ENCODE measurements around the gene CACNG6.

Gene CACNG6

GRCh38 chr19:53951436-53951835 lies 40.0 kb upstream of the CACNG6 start:
- no peak overlapping the region for H3K23ac ChIP-seq (ENCODE audit: low read length)
- H3K79me2 ChIP-seq (ENCODE audit: control insufficient read depth, insufficient read depth, low read length, poor library complexity), result no peaks in the 10 kb centered on the region
- H4K91ac ChIP-seq (ENCODE audit: low read depth, low read length), result no peak overlapping the region
- no peaks in the 10 kb centered on the region for H3K79me1 ChIP-seq (ENCODE audit: low read length)
- DNase-seq, result no peak
- H2AK5ac ChIP-seq (ENCODE audit: low read length), result no peak overlapping the region
- H4K12ac ChIP-seq (ENCODE audit: low read depth, low read length), result no peak overlapping the region
- H3K4ac ChIP-seq (ENCODE audit: low read depth, low read length), result no peak overlapping the region
- no peak overlapping the region for H3K4me2 ChIP-seq (ENCODE audit: low read length)
- H3K27me3 ChIP-seq (ENCODE audit: insufficient read depth, low read length), result no peaks in the 10 kb centered on the region
- no peak overlapping the region for H3K27ac ChIP-seq (ENCODE audit: low read depth, low read length)
- WGBS (ENCODE audit: extremely low coverage, insufficient coverage, insufficient read length), result no CpG with 5 or more reads among the region's 11 CpGs
- no peak overlapping the region for H2BK12ac ChIP-seq (ENCODE audit: low read length)
- no peak overlapping the region for H3K18ac ChIP-seq (ENCODE audit: low read length)
- H2AFZ ChIP-seq (ENCODE audit: insufficient read depth, low read length, poor library complexity), result no peak overlapping the region
- H4K8ac ChIP-seq (ENCODE audit: low read depth, low read length), result no peak overlapping the region
- peaks cover 2% of the 10 kb centered on the region for H3K9me3 ChIP-seq (ENCODE audit: insufficient read depth, low read depth, low read length)
- no peak overlapping the region for H2BK5ac ChIP-seq (ENCODE audit: low read depth, low read length, poor library complexity)
- no peak overlapping the region for H3K4me3 ChIP-seq (ENCODE audit: low read depth, low read length)
- H3K14ac ChIP-seq (ENCODE audit: low read length), result no peak overlapping the region
- no peak overlapping the region for H3K9ac ChIP-seq (ENCODE audit: low read length)
- H3K4me1 ChIP-seq (ENCODE audit: control insufficient read depth in 1 of 2, insufficient read depth in 2 of 2, low read length in 2 of 2), result no peaks in the 10 kb centered on the region
- H3K36me3 ChIP-seq (ENCODE audit: control insufficient read depth in 1 of 2, insufficient read depth in 2 of 2, low read length in 2 of 2), result no peaks in the 10 kb centered on the region
- no peak overlapping the region for H2BK120ac ChIP-seq (ENCODE audit: insufficient read depth, low read length, poor library complexity)

GRCh38 chr19:53951947-53952346 lies 39.5 kb upstream of the CACNG6 start:
- no peak for DNase-seq
- H3K23ac ChIP-seq (ENCODE audit: low read length), result peak overlapping the region; percentile 22
- no peaks in the 10 kb centered on the region for H3K79me1 ChIP-seq (ENCODE audit: low read length)
- no peak overlapping the region for H3K4me3 ChIP-seq (ENCODE audit: low read depth, low read length)
- no peaks in the 10 kb centered on the region for H3K79me2 ChIP-seq (ENCODE audit: control insufficient read depth, insufficient read depth, low read length, poor library complexity)
- H3K9ac ChIP-seq (ENCODE audit: low read length), result no peak overlapping the region
- WGBS (ENCODE audit: extremely low coverage, insufficient coverage, insufficient read length), result no CpG with 5 or more reads among the region's 9 CpGs
- no peak overlapping the region for H3K18ac ChIP-seq (ENCODE audit: low read length)
- no peak overlapping the region for H2BK120ac ChIP-seq (ENCODE audit: insufficient read depth, low read length, poor library complexity)
- H4K12ac ChIP-seq (ENCODE audit: low read depth, low read length), result no peak overlapping the region
- H4K91ac ChIP-seq (ENCODE audit: low read depth, low read length), result no peak overlapping the region
- no peak overlapping the region for H3K4ac ChIP-seq (ENCODE audit: low read depth, low read length)
- H3K14ac ChIP-seq (ENCODE audit: low read length), result no peak overlapping the region
- no peak overlapping the region for H2BK12ac ChIP-seq (ENCODE audit: low read length)
- H2AK5ac ChIP-seq (ENCODE audit: low read length), result no peak overlapping the region
- H3K4me2 ChIP-seq (ENCODE audit: low read length), result no peak overlapping the region
- no peaks in the 10 kb centered on the region for H3K4me1 ChIP-seq (ENCODE audit: control insufficient read depth in 1 of 2, insufficient read depth in 2 of 2, low read length in 2 of 2)
- H3K36me3 ChIP-seq (ENCODE audit: control insufficient read depth in 1 of 2, insufficient read depth in 2 of 2, low read length in 2 of 2), result no peaks in the 10 kb centered on the region
- H2AFZ ChIP-seq (ENCODE audit: insufficient read depth, low read length, poor library complexity), result no peak overlapping the region
- no peak overlapping the region for H2BK5ac ChIP-seq (ENCODE audit: low read depth, low read length, poor library complexity)
- H3K27ac ChIP-seq (ENCODE audit: low read depth, low read length), result no peak overlapping the region
- no peak overlapping the region for H4K8ac ChIP-seq (ENCODE audit: low read depth, low read length)
- no peaks in the 10 kb centered on the region for H3K27me3 ChIP-seq (ENCODE audit: insufficient read depth, low read length)
- H3K9me3 ChIP-seq (ENCODE audit: insufficient read depth, low read depth, low read length), result peaks cover 2% of the 10 kb centered on the region

GRCh38 chr19:53953383-53953782 lies 38.1 kb upstream of the CACNG6 start:
- Histone ChIP-seq H3K14ac (ENCODE audit: low read length) (no peak overlapping the region), H3K79me2 (ENCODE audit: control insufficient read depth, insufficient read depth, low read length, poor library complexity) (no peaks in the 10 kb centered on the region), H3K9me3 (ENCODE audit: insufficient read depth, low read depth, low read length) (peaks cover 2% of the 10 kb centered on the region), H3K4me3 (ENCODE audit: low read depth, low read length) (no peak overlapping the region), H4K12ac (ENCODE audit: low read depth, low read length) (no peak overlapping the region), H3K9ac (ENCODE audit: low read length) (no peak overlapping the region), H4K91ac (ENCODE audit: low read depth, low read length) (no peak overlapping the region), H4K8ac (ENCODE audit: low read depth, low read length) (no peak overlapping the region), H3K18ac (ENCODE audit: low read length) (no peak overlapping the region), H3K4me2 (ENCODE audit: low read length) (no peak overlapping the region), H2AK5ac (ENCODE audit: low read length) (no peak overlapping the region), H2AFZ (ENCODE audit: insufficient read depth, low read length, poor library complexity) (no peak overlapping the region), H2BK5ac (ENCODE audit: low read depth, low read length, poor library complexity) (no peak overlapping the region), H3K23ac (ENCODE audit: low read length) (no peak overlapping the region), H3K27ac (ENCODE audit: low read depth, low read length) (no peak overlapping the region), H3K79me1 (ENCODE audit: low read length) (no peaks in the 10 kb centered on the region), H3K36me3 (ENCODE audit: control insufficient read depth in 1 of 2, insufficient read depth in 2 of 2, low read length in 2 of 2) (no peaks in the 10 kb centered on the region), H3K27me3 (ENCODE audit: insufficient read depth, low read length) (peaks cover 10% of the 10 kb centered on the region), H2BK120ac (ENCODE audit: insufficient read depth, low read length, poor library complexity) (no peak overlapping the region), H3K4me1 (ENCODE audit: control insufficient read depth in 1 of 2, insufficient read depth in 2 of 2, low read length in 2 of 2) (no peaks in the 10 kb centered on the region), H3K4ac (ENCODE audit: low read depth, low read length) (no peak overlapping the region), H2BK12ac (ENCODE audit: low read length) (no peak overlapping the region)
- WGBS (ENCODE audit: extremely low coverage, insufficient coverage, insufficient read length), result no CpG with 5 or more reads among the region's 8 CpGs
- DNase-seq, result no peak

GRCh38 chr19:53957448-53958167 lies 33.8 kb upstream of the CACNG6 start:
- Histone ChIP-seq H3K27me3 (ENCODE audit: insufficient read depth, low read length) (peaks cover 45% of the 10 kb centered on the region), H2BK5ac (ENCODE audit: low read depth, low read length, poor library complexity) (no peak overlapping the region), H2BK120ac (ENCODE audit: insufficient read depth, low read length, poor library complexity) (no peak overlapping the region), H3K79me2 (ENCODE audit: control insufficient read depth, insufficient read depth, low read length, poor library complexity) (no peaks in the 10 kb centered on the region), H3K9ac (ENCODE audit: low read length) (no peak overlapping the region), H3K4me2 (ENCODE audit: low read length) (no peak overlapping the region), H3K4ac (ENCODE audit: low read depth, low read length) (no peak overlapping the region), H3K14ac (ENCODE audit: low read length) (no peak overlapping the region), H3K23ac (ENCODE audit: low read length) (no peak overlapping the region), H3K18ac (ENCODE audit: low read length) (no peak overlapping the region), H4K8ac (ENCODE audit: low read depth, low read length) (no peak overlapping the region), H4K91ac (ENCODE audit: low read depth, low read length) (no peak overlapping the region), H2AK5ac (ENCODE audit: low read length) (no peak overlapping the region), H3K9me3 (ENCODE audit: insufficient read depth, low read depth, low read length) (peaks cover 4% of the 10 kb centered on the region), H2AFZ (ENCODE audit: insufficient read depth, low read length, poor library complexity) (no peak overlapping the region), H3K4me3 (ENCODE audit: low read depth, low read length) (no peak overlapping the region), H2BK12ac (ENCODE audit: low read length) (no peak overlapping the region), H3K79me1 (ENCODE audit: low read length) (no peaks in the 10 kb centered on the region), H3K4me1 (ENCODE audit: control insufficient read depth in 1 of 2, insufficient read depth in 2 of 2, low read length in 2 of 2) (peaks cover 0 to 2% of the 10 kb centered on the region in 2 experiments), H4K12ac (ENCODE audit: low read depth, low read length) (no peak overlapping the region), H3K27ac (ENCODE audit: low read depth, low read length) (no peak overlapping the region), H3K36me3 (ENCODE audit: control insufficient read depth in 1 of 2, insufficient read depth in 2 of 2, low read length in 2 of 2) (no peaks in the 10 kb centered on the region)
- DNase-seq, result peak in 1 of 2 donors; percentile 5
- WGBS (ENCODE audit: extremely low coverage, insufficient coverage, insufficient read length), result no CpG with 5 or more reads among the region's 15 CpGs

Data from trophoblast cell (in vitro differentiated cells and primary cell).